DLD1 (cell line): Measurements from ENCODE around the gene FLG2.
"Not testable (repeated sequence)": the region's sequence is repeated elsewhere in the genome, so short reads cannot be mapped to it uniquely, and the experiment has no call there.

Source experiments
- in situ Hi-C: cut with HindIII; loops from 2 replicates; pipeline ENCODE4 v1.10.0; 2017; ENCODE audit warnings: low sequenced_read_pairs

FLG2 gene

DNA sequence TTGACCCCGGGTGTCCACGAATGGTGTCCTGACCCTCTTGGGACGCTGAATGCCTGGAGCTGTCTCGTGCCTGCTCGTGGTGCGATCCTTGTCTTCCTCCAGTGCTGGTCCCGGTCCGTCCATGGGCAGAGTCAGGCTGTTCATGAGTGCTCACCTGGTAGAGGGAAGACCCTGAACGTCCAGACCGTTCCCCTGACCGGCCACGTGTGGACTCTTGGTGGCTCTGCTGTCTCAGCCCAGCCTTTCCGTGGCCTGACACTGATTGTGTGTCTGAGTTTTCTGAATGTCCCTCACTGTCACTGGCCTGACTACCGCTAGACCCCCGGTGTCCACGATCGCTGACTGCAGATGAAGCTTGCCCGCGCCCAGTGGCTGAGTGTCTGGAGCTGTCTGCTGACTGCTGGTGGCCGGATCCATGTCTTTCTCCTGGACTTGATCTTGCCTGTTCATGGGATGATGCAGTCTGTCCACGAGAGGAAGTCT is 46.4 kb downstream of the FLG2 start:
- in situ Hi-C loops: no loop called here

DNA sequence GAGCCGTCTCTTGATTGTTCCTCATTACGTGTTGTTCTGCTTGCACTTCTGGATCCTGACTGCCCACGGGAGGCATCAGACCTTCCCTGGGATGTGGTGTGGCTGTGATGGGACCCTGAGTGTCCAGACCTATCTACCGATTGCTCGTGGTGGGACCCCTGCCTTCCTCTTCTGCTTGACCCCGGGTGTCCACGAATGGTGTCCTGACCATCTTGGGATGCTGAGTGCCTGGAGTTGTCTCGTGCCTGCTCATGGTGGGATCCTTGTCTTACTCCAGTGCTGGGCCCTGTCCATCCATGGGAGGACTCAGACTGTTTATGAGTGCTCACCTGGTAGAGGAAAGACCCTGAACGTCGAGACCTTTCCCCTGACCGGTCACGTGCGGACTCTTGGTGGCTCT is 47.6 kb downstream of the FLG2 start:
- in situ Hi-C loops: not testable (repeated sequence)

DNA sequence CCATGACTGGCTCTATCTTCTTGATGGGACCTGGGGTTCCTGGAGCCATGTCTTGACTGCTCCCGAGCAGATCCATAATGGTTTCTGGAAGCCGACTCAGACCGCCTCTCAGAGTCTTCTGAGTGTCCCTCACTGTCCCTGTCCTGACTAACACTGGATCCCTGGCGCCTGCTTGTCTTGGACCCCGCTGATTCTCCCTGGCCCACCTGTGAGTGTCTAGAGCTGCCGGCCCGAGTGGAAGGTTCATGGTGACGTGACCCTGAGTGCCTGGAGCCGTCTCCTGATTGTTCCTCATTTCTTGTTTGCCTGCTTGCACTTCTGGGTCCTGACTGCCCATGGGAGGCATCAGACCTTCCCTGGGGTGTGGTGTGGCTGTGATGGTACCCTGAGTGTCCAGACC is 49.9 kb downstream of the FLG2 start:
- in situ Hi-C loops: no loop called here

DNA sequence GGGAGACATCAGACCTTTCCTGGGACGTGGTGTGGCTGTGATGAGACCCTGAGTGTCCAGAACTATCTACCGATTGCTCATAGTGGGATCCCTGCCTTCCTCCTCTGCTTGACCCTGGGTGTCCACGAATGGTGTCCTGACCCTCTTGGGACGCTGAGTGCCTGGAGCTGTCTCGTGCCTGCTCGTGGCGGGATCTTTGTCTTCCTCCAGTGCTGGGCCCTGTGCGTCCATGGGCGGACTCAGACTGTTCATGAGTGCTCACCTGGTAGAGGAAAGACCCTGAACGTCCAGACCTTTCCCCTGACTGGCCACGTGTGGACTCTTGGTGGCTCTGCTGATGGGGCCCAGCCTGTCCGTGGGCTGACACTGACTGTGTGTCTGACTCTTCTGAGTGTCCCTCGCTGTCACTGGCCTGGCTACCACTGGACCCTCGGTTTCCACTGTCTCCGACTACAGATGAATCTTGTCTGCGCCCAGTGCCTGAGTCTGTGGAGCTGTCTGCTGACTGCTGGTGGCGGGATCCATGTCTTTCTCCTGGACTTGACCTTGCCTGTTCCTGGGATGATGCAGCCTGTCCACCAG is 50.4 kb downstream of the FLG2 start:
- in situ Hi-C loops: not testable (repeated sequence)

DNA sequence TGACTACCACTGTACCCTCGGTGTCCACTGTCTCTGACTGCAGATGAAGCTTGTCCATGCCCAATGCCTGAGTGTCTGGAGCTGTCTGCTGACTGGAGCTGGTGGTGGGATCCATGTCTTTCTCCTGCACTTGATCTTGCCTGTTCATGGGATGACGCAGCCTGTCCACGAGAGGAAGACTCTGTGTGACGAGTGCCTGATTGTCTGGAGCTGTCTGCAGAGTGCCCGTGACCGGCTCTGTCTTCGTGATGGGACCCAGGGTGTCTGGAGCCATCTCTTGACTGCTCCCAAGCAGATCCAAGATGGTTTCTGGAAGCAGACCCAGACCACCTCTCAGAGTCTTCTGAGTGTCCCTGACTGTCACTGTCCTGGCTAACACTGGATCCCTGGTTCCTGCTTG is 51.0 kb downstream of the FLG2 start:
- in situ Hi-C loops: not testable (repeated sequence)

DNA sequence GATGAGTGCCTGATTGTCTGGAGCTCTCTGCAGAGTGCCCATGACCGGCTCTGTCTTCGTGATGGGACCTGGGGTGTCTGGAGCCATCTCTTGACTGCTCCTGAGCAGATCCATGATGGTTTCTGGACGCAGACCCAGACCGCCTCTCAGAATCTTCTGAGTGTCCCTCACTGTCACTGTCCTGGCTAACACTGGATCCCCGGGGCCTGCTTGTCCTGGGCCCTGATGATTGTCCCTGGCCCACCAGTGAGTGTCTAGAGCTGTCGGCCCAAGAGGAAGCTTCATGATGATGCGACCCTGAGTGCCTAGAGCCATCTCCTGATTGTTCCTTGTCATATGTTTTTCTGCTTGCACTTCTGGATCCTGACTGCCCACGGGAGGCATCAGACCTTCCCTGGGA is 51.8 kb downstream of the FLG2 start:
- in situ Hi-C loops: not testable (repeated sequence)

DNA sequence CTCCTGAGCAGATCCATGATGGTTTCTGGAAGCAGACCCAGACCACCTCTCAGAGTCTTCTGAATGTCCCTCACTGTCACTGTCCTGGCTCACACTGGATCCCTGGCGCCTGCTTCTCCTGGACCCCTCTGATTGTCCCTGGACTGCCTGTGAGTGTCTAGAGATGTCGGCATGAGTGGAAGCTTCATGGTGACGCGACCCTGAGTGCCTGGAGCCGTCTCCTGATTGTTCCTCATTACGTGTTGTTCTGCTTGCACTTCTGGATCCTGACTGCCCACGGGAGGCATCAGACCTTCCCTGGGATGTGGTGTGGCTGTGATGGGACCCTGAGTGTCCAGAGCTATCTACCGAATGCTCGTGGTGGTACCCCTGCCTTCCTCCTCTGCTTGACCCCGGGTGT is 53.7 kb downstream of the FLG2 start:
- in situ Hi-C loops: not testable (repeated sequence)

DNA sequence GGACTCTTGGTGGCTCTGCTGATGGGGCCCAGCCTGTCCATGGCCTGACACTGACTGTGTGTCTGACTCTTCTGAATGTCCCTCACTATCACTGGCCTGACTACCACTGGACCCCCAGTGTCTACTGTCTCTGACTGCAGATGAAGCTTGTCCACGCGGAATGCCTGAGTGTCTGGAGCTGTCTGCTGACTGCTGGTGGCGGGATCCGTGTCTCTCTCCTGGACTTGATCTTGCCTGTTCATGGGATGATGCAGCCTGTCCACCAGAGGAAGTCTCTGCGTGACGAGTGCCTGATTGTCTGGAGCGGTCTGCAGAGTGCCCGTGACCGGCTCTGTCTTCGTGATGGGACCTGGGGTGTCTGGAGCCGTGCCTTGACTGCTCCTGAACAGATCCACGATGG is 55.0 kb downstream of the FLG2 start:
- in situ Hi-C loops: not testable (repeated sequence)

DNA sequence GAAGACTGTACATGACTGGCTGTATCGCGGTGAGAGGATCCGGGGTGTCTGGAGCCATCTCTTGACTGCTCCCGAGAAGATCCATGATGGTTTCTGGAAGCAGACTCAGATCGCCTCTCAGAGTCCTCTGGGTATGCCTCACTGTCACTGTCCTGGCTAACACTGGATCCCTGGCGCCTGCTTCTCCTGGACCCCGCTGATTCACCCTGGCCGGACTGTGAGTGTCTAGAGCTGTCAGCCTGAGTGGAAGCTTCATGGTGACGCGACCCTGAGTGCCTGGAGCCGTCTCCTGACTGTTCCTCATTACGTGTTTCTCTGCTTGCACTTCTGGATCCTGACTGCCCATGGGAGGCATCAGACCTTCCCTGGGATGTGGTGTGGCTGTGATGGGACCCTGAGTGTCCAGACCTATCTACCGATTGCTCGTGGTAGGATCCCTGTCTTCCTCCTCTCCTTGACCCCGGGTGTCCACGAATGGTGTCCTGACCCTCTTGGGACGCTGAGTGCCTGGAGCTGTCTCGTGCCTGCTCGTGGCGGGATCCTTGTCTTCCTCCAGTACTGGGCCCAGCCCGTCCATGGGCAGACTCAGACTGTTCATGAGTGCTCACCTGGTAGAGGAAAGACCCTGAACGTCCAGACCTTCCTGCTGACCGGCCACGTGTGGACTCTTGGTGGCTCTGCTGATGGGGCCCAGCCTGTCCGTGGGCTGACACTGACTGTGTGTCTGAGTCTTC is 56.5 kb downstream of the FLG2 start:
- in situ Hi-C loops: not testable (repeated sequence)
